Neural progenitor cell (in vitro differentiated cells): ENCODE measurements around the gene RASL11B.

Experiments
- CTCF ChIP-seq: fragments of 200-600 bp; sonication (generic); IDR thresholded peaks from 2 replicates; pipeline ENCODE4 v1.5.1; 2017; ENCODE audit warnings: antibody characterized with exemption, mild to moderate bottlenecking
- EZH2 ChIP-seq: fragments of 200-600 bp; sonication (generic); IDR thresholded peaks from 2 replicates; pipeline ENCODE4 v1.6.1; 2017; ENCODE audit warnings: antibody characterized with exemption, mild to moderate bottlenecking, moderate library complexity

- TF ChIP-seq CTCF (no peak), EZH2 (no peak)
Measured at GRCh38 chr4:52843351-52843750, 18.8 kb upstream of the RASL11B start.
